22Rv1 (cell line): ENCODE results near the gene CDC37.

Experiments used
- CTCF ChIP-seq: fragments of 450-650 bp; IDR thresholded peaks from 2 replicates; pipeline ENCODE4 v1.5.1; 2017; ENCODE audit warnings: mild to moderate bottlenecking
- ZFX ChIP-seq: fragments of 450-650 bp; IDR thresholded peaks from 2 replicates; pipeline ENCODE4 v1.6.1; 2017; ENCODE audit warnings: antibody characterized with exemption, borderline replicate concordance

- TF ChIP-seq CTCF: no peak
- TF ChIP-seq ZFX: no peak
Measured at GRCh38 chr19:10450853-10451609, 47.7 kb upstream of the CDC37 start.
